Panc1 (cell line): ENCODE results near the gene RPH3AL. TPM values are rescaled to one million over a fixed set of nuclear protein-coding genes. Genes with fewer than 3 reads are reported as not detected.

ENCODE experiments used
- ATAC-seq: fragments of 200-7000 bp; cut with Tn5 transposase; 2 replicates; pipeline ENCODE4 v1.9.1; 2020; ENCODE audit warnings: mild to moderate bottlenecking, moderate library complexity
- BruUV-seq: library from RNA; stranded (reverse); fragments of 400-500 nt; replicated peaks from 2 replicates; lab custom pipeline; 2021; lab: Mats Ljungman, UMichigan
- CTCF ChIA-PET: fragments of 300-600 bp; sonication (Branson Sonifier 250); formaldehyde crosslinking; loops from one replicate; lab custom pipeline; 2022; ENCODE audit warnings: antibody characterized with exemption; lab: Charles Lee
- POLR2A ChIA-PET: fragments of 300-600 bp; sonication (Branson Sonifier 250); formaldehyde crosslinking; loops from one replicate; lab custom pipeline; 2022; ENCODE audit warnings: antibody characterized with exemption; lab: Charles Lee
- DNase-seq: peaks from one replicate; pipeline ENCODE4 v3.0.0-alpha.2; 2010; ENCODE audit warnings: low read depth, low spot score
- H3K27ac ChIP-seq: 2 replicates; pipeline ENCODE4 v1.5.1; 2011; ENCODE audit warnings: mild to moderate bottlenecking, low read length, inconsistent platforms
- H3K27me3 ChIP-seq: fragments of 200-500 bp; sonication (Bioruptor generic); 2 replicates; pipeline ENCODE4 v1.6.0; 2014; ENCODE audit warnings: low read length, inconsistent platforms; ENCODE audit not compliant: control insufficient read depth, insufficient read depth
- H3K36me3 ChIP-seq: fragments of 200-500 bp; sonication (Bioruptor generic); 2 replicates; pipeline ENCODE4 v1.5.1; 2014; ENCODE audit warnings: inconsistent platforms, mild to moderate bottlenecking, low read length, moderate library complexity; ENCODE audit not compliant: control insufficient read depth, insufficient read depth
- H3K4me1 ChIP-seq: 2 replicates; pipeline ENCODE4 v1.5.1; 2011; ENCODE audit warnings: inconsistent platforms, mild to moderate bottlenecking, low read length, moderate library complexity; ENCODE audit not compliant: control insufficient read depth, insufficient read depth
- H3K4me3 ChIP-seq, 2 experiments: 2 replicates each; pipeline ENCODE4 v1.5.1; 2011 to 2012; ENCODE audit warnings: low read depth in 2 of 2, low read length in 2 of 2, mild to moderate bottlenecking in 2 of 2, inconsistent platforms in 1 of 2, moderate library complexity in 1 of 2
- H3K9me3 ChIP-seq: fragments of 200-500 bp; sonication (Bioruptor generic); 2 replicates; pipeline ENCODE4 v1.5.1; 2014; ENCODE audit warnings: low read depth, mild to moderate bottlenecking, inconsistent platforms, low read length, moderate library complexity; ENCODE audit not compliant: control insufficient read depth, insufficient read depth
- POLR2AphosphoS5 ChIP-seq: IDR thresholded peaks from 2 replicates; pipeline ENCODE4 v1.6.1; 2012; ENCODE audit warnings: mild to moderate bottlenecking, low read depth, low read length, moderate library complexity
- REST ChIP-seq, 2 experiments: IDR thresholded peaks; 2 replicates each; pipeline ENCODE4 v1.6.1; 2011 to 2012; ENCODE audit warnings: low read depth in 2 of 2, control low read depth in 1 of 2, low read length in 1 of 2, mild to moderate bottlenecking in 1 of 2, moderate library complexity in 1 of 2; ENCODE audit not compliant: insufficient read depth in 1 of 2
- SIN3A ChIP-seq: IDR thresholded peaks from 2 replicates; pipeline ENCODE4 v1.6.1; 2012; ENCODE audit warnings: low read depth, mild to moderate bottlenecking, low read length, moderate library complexity, borderline replicate concordance; ENCODE audit not compliant: insufficient read depth
- TCF7L2 ChIP-seq: IDR thresholded peaks from 2 replicates; pipeline ENCODE4 v1.6.1; 2011; ENCODE audit warnings: mild to moderate bottlenecking, low read depth, low read length, inconsistent platforms
- in situ Hi-C: cut with HindIII; loops from 2 replicates; pipeline ENCODE4 v1.10.0; 2016; ENCODE audit warnings: low sequenced_read_pairs, low pct_unique_long_range_greater_than_20kb
- intact Hi-C: fragments of 100-400 bp; cut with micrococcal nuclease; formaldehyde crosslinking; loops from one replicate; pipeline ENCODE4 v1.10.0; 2022; ENCODE audit not compliant: unreplicated experiment
- total RNA-seq: library from RNA; stranded (reverse); gene quantifications from one replicate; pipeline ENCODE4 v1.2.1, GENCODE V29; 2021; ENCODE audit not compliant: unreplicated experiment
- TF ChIP-seq, protein P1 (sequence below): fragments of 450-650 bp; IDR thresholded peaks from 2 replicates; pipeline ENCODE4 v1.5.1; 2017; ENCODE audit warnings: mild to moderate bottlenecking

RPH3AL gene
- total RNA-seq, 1 experiment from 2014 or later, result 2.2 TPM

DNA sequence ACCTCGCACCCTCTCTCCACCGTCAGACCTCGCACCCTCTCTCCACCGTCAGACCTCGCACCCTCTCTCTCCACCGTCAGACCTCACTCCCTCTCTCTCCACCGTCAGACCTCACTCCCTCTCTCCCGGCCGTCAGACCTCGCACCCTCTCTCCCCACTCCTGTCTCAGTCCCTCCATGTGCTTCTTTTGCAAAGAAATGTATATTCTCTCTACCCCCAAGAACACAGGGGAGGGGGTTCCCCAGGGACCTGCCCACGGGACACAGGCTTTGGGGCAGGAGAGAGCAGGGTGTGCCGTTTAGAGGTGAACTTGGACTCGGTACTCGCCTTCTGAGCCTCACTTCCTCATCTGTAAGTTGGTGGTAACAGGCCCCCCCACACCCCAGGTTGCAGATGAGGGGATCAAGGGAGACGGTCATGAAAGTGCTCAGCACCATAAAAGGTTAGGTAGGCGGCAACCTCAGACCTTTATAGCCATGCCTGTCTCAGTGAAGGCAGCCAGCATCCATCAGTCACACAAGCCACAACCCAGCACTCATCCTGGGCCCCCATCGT, 63.7 kb downstream of the RPH3AL start:
- ATAC-seq, result no peak
- Histone ChIP-seq H3K27me3 (no peaks in the 10 kb centered on the region), H3K4me3 (no peak overlapping the region), H3K36me3 (no peaks in the 10 kb centered on the region), H3K4me1 (no peaks in the 10 kb centered on the region), H3K27ac (no peak overlapping the region), H3K9me3 (no peaks in the 10 kb centered on the region)
- intact Hi-C loops, result no loop called here
- TF ChIP-seq, protein P1, sequence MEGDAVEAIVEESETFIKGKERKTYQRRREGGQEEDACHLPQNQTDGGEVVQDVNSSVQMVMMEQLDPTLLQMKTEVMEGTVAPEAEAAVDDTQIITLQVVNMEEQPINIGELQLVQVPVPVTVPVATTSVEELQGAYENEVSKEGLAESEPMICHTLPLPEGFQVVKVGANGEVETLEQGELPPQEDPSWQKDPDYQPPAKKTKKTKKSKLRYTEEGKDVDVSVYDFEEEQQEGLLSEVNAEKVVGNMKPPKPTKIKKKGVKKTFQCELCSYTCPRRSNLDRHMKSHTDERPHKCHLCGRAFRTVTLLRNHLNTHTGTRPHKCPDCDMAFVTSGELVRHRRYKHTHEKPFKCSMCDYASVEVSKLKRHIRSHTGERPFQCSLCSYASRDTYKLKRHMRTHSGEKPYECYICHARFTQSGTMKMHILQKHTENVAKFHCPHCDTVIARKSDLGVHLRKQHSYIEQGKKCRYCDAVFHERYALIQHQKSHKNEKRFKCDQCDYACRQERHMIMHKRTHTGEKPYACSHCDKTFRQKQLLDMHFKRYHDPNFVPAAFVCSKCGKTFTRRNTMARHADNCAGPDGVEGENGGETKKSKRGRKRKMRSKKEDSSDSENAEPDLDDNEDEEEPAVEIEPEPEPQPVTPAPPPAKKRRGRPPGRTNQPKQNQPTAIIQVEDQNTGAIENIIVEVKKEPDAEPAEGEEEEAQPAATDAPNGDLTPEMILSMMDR, result no peak
- TF ChIP-seq TCF7L2, result no peak
- no peak for TF ChIP-seq SIN3A
- no peak for TF ChIP-seq REST (IDR thresholded peaks at IDR 0.05; ENCODE audit: insufficient read depth in 1 of 2, low read depth in 2 of 2, low read length in 1 of 2)
- TF ChIP-seq POLR2AphosphoS5, result no peak
- in situ Hi-C loops, result no loop called here
- ChIA-PET POLR2A (no interaction called here), CTCF (no interaction called here)
- BruUV-seq, result no TSS peak
- no peak for DNase-seq

DNA sequence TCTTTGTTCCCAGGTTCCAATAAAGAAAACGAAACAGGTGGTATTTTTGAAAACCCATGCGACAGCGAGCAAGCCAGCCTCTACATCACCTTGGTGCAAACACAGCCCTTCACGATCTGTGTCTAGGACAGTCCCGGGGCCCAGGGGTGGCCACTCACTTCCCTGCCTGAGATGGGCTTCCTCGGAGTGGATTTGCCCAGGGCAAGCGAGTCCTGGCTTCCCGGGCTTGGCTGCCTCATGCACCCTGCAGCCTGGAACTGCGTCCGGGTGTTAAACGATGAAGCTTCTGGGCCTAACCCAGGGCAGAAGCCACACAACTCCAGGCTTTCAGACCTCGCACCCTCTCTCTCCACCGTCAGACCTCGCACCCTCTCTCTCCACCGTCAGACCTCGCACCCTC, 66.0 kb downstream of the RPH3AL start:
- intact Hi-C loops, result no loop called here
- no peak overlapping the region for H3K27ac ChIP-seq
- ChIA-PET POLR2A (no interaction called here), CTCF (no interaction called here)
- ATAC-seq, result no peak
- no peaks in the 10 kb centered on the region for H3K36me3 ChIP-seq
- BruUV-seq, result no TSS peak
- H3K4me1 ChIP-seq, result no peaks in the 10 kb centered on the region
- TF ChIP-seq REST (IDR thresholded peaks at IDR 0.05; ENCODE audit: insufficient read depth in 1 of 2, low read depth in 2 of 2, low read length in 1 of 2) (no peak), POLR2AphosphoS5 (no peak), SIN3A (no peak), TCF7L2 (no peak)
- TF ChIP-seq, protein P1, result no peak
- H3K27me3 ChIP-seq, result no peaks in the 10 kb centered on the region
- no peak overlapping the region for H3K4me3 ChIP-seq
- no peaks in the 10 kb centered on the region for H3K9me3 ChIP-seq
- no peak for DNase-seq
- in situ Hi-C loops, result no loop called here
